Body of pancreas (tissue), 4 donors: ENCODE data around the gene ATF7IP2. TPM values are rescaled to one million over a fixed set of nuclear protein-coding genes. Genes with fewer than 3 reads are reported as not detected.
"Not testable (repeated sequence)": the region's sequence is repeated elsewhere in the genome, so short reads cannot be mapped to it uniquely, and the experiment has no call there.

ENCODE experiments used
- ATAC-seq: fragments of 150-250 bp; one replicate; pipeline ENCODE4 v1.9.1; 2016
- DNase-seq, 4 donors: peaks; one replicate each; pipeline ENCODE4 v3.0.0-alpha.2; 2019
- H3K27ac ChIP-seq, 4 donors: fragments of 200-600 bp; sonication (generic); 1 replicate in 3 of 4; 2 replicates in 1 of 4; pipeline versions ENCODE4 v1.5.1 to v1.6.1; 2016 to 2019; ENCODE audit warnings: mild to moderate bottlenecking in 1 of 4, mixed read lengths in 1 of 4, moderate library complexity in 1 of 4
- H3K27me3 ChIP-seq, 2 donors: fragments of 200-600 bp; sonication (generic); one replicate each; pipeline ENCODE4 v1.6.0; 2016; ENCODE audit warnings: mild to moderate bottlenecking in 1 of 2
- H3K36me3 ChIP-seq, 2 donors: fragments of 200-600 bp; sonication (generic); replicated peaks in 1 of 2; 2 replicates each; pipeline ENCODE4 v1.5.1; 2016; ENCODE audit warnings: low read depth in 2 of 2; ENCODE audit not compliant: insufficient read depth in 1 of 2
- H3K4me1 ChIP-seq: fragments of 200-600 bp; sonication (generic); one replicate; pipeline ENCODE4 v1.6.0; 2016
- H3K4me3 ChIP-seq, 2 donors: fragments of 200-600 bp; sonication (generic); 1 replicate in 1 of 2; 2 replicates in 1 of 2; pipeline ENCODE4 v1.5.1; 2016 to 2019
- H3K9me3 ChIP-seq, 3 donors: fragments of 200-600 bp; sonication (generic); 1 replicate in 2 of 3; 2 replicates in 1 of 3; pipeline ENCODE4 v1.5.1; 2016
- CTCF ChIP-seq, 7 experiments: fragments of 450-650 bp in 4 of 7; fragments of 200-600 bp in 3 of 7; sonication (generic) in 3 of 7; IDR thresholded peaks; one replicate each; pipeline ENCODE4 v1.5.1; 2016 to 2019; ENCODE audit warnings: antibody characterized with exemption in 7 of 7
- POLR2A ChIP-seq, 3 donors: fragments of 450-650 bp; IDR thresholded peaks; one replicate each; pipeline ENCODE4 v1.6.1; 2016; ENCODE audit warnings: antibody characterized with exemption in 3 of 3, mild to moderate bottlenecking in 2 of 3
- WGBS, 2 donors: methylation state at CpG; one replicate each; pipeline ENCODE4 v1.1.5; 2017; 5-methylcytosine and 5-hydroxymethylcytosine counted together
- intact Hi-C: fragments of 100-400 bp; cut with DNase I; formaldehyde crosslinking; loops from one replicate; pipeline ENCODE4 v1.15.1; 2023
- total RNA-seq, 2 donors: library from RNA; depleted of rRNA; stranded (reverse); fragments of >200 nt; gene quantifications; one replicate each; pipeline ENCODE4 v1.1.0, GENCODE V29; 2016

The ATF7IP2 gene
- total RNA-seq, 2 donors from 2014 or later = 15.8 to 22.8 TPM

GRCh38 chr16:10501016-10501607, 115.3 kb downstream of the ATF7IP2 start:
- no peaks in the 10 kb centered on the region for H3K27me3 ChIP-seq
- intact Hi-C loops = no loop called here
- H3K9me3 ChIP-seq = no peaks in the 10 kb centered on the region
- H3K36me3 ChIP-seq = no peaks in the 10 kb centered on the region
- H3K4me1 ChIP-seq = peaks cover 6% of the 10 kb centered on the region
- no peak for DNase-seq
- TF ChIP-seq CTCF (IDR thresholded peaks at IDR 0.05) = no peak
- TF ChIP-seq POLR2A (IDR thresholded peaks at IDR 0.05) = no peak
- WGBS, 2 donors = 100% methylated on average over 2 of the region's 2 CpGs
- ATAC-seq = no peak
- H3K27ac ChIP-seq = no peak overlapping the region
- H3K4me3 ChIP-seq = no peak overlapping the region

- H3K4me3 ChIP-seq = no peak overlapping the region
- no peak for ATAC-seq
- H3K9me3 ChIP-seq = no peaks in the 10 kb centered on the region
- TF ChIP-seq CTCF (IDR thresholded peaks at IDR 0.05) = no peak
- H3K36me3 ChIP-seq = no peaks in the 10 kb centered on the region
- H3K4me1 ChIP-seq = peaks cover 3% of the 10 kb centered on the region
- WGBS, 2 donors = 83 to 92% methylated on average over 6 of the region's 6 CpGs
- no peak overlapping the region for H3K27ac ChIP-seq
- no peaks in the 10 kb centered on the region for H3K27me3 ChIP-seq
- intact Hi-C loops = no loop called here
- DNase-seq = no peak
These were observed 116.9 kb downstream of the ATF7IP2 start for GRCh38 chr16:10502776-10503175.

- Histone ChIP-seq H3K27ac (peak overlapping the region in 1 of 4 donors; percentile 45), H3K4me3 (no peak overlapping the region), H3K36me3 (no peaks in the 10 kb centered on the region), H3K27me3 (no peaks in the 10 kb centered on the region), H3K4me1 (peaks cover 2% of the 10 kb centered on the region), H3K9me3 (no peaks in the 10 kb centered on the region)
- DNase-seq = peak in 1 of 4 donors; percentile 18
- ATAC-seq = peak; percentile 64
- intact Hi-C loops = no loop called here
- no peak for TF ChIP-seq POLR2A (IDR thresholded peaks at IDR 0.05)
- no peak for TF ChIP-seq CTCF (IDR thresholded peaks at IDR 0.05)
- 35 to 38% methylated on average over 2 of the region's 2 CpGs for WGBS, 2 donors
These were observed 118.6 kb downstream of the ATF7IP2 start for GRCh38 chr16:10504404-10504885.

GRCh38 chr16:10505286-10505685, 119.4 kb downstream of the ATF7IP2 start:
- H3K9me3 ChIP-seq, intact Hi-C loops, ATAC-seq, H3K27me3 ChIP-seq, H3K36me3 ChIP-seq, H3K4me1 ChIP-seq, DNase-seq, H3K4me3 ChIP-seq, H3K27ac ChIP-seq: not testable (repeated sequence)
- WGBS, 2 donors = 75 to 86% methylated on average over 3 of the region's 3 CpGs

- DNase-seq (peak; percentile 65 to 80 (median 76)), ATAC-seq (peak; percentile 94)
- Histone ChIP-seq H3K27ac (no peak overlapping the region), H3K4me3 (no peak overlapping the region), H3K27me3 (no peaks in the 10 kb centered on the region), H3K4me1 (peaks cover 14% of the 10 kb centered on the region), H3K36me3 (no peaks in the 10 kb centered on the region), H3K9me3 (no peaks in the 10 kb centered on the region)
- TF ChIP-seq POLR2A (IDR thresholded peaks at IDR 0.05) (no peak), CTCF (IDR thresholded peaks at IDR 0.05) (peak; percentile 73 to 94 (median 89))
- WGBS, 2 donors = 12 to 15% methylated on average over 6 of the region's 6 CpGs
- intact Hi-C loops = loop anchor here (5.0 to 10.0 kb wide), 3 partner anchors 192 to 415 kb away; no protein-coding TSS in a partner anchor
These were observed 123.7 kb downstream of the ATF7IP2 start for GRCh38 chr16:10509534-10510025.
